GM10266 (cell line): ENCODE data around the gene DTD2.
A peak's percentile ranks its signal among the peaks of the same experiment; 100 is the strongest.

Experiments
- DNase-seq: peaks from one replicate; pipeline ENCODE4 v3.0.0; 2012; ENCODE audit errors: extremely low spot score
- CTCF ChIP-seq: IDR thresholded peaks from 2 replicates; pipeline ENCODE4 v1.5.1; 2012; ENCODE audit warnings: mild to moderate bottlenecking, low read depth; ENCODE audit not compliant: control insufficient read depth, insufficient read depth; ENCODE audit errors: missing control alignments

The DTD2 gene

GRCh38 chr14:31461545-31461944 lies 4.2 kb upstream of the DTD2 start:
- no peak for DNase-seq
- TF ChIP-seq CTCF, result no peak

GRCh38 chr14:31457665-31458659 lies 656 bp upstream of the DTD2 start:
- no peak for DNase-seq
- TF ChIP-seq CTCF, result no peak

GRCh38 chr14:31449971-31450610 lies 7.2 kb downstream of the DTD2 start:
- TF ChIP-seq CTCF, result peak; percentile 43
- DNase-seq, result peak; percentile 32

GRCh38 chr14:31449136-31449535 lies 8.2 kb downstream of the DTD2 start:
- TF ChIP-seq CTCF, result no peak
- DNase-seq, result no peak

GRCh38 chr14:31445703-31446102 lies 11.6 kb downstream of the DTD2 start:
- DNase-seq, result no peak
- no peak for TF ChIP-seq CTCF

GRCh38 chr14:31442284-31442683 lies 15.0 kb downstream of the DTD2 start:
- no peak for DNase-seq
- no peak for TF ChIP-seq CTCF
